Endothelial cell of umbilical vein (primary cell): ENCODE measurements around the gene COPB1.

Source experiments
- CTCF ChIP-seq, 2 donors: IDR thresholded peaks; 1 replicate in 1 of 2; 2 replicates in 1 of 2; pipeline ENCODE4 v1.5.1; 2011; ENCODE audit warnings: low read length in 2 of 2, mild to moderate bottlenecking in 2 of 2, moderate library complexity in 2 of 2, control low read depth in 1 of 2, inconsistent platforms in 1 of 2, low read depth in 1 of 2; ENCODE audit not compliant: insufficient read depth in 1 of 2; ENCODE audit errors: extremely low read depth in 1 of 2
- EZH2 ChIP-seq: IDR thresholded peaks from 2 replicates; pipeline ENCODE4 v1.6.1; 2012; ENCODE audit warnings: borderline replicate concordance, low read depth, mild to moderate bottlenecking, moderate library complexity, low read length, inconsistent platforms; ENCODE audit not compliant: severe bottlenecking
- FOS ChIP-seq: IDR thresholded peaks from 2 replicates; pipeline ENCODE4 v1.6.1; 2011; ENCODE audit warnings: mild to moderate bottlenecking, low read length, moderate library complexity, borderline replicate concordance; ENCODE audit not compliant: insufficient read depth
- JUN ChIP-seq: IDR thresholded peaks from 2 replicates; pipeline ENCODE4 v1.6.1; 2011; ENCODE audit warnings: borderline replicate concordance, low read depth; ENCODE audit not compliant: insufficient read length, insufficient read depth
- MAX ChIP-seq: IDR thresholded peaks from 2 replicates; pipeline ENCODE4 v1.6.1; 2011; ENCODE audit not compliant: insufficient read depth, insufficient read length
- POLR2A ChIP-seq: IDR thresholded peaks from 2 replicates; pipeline ENCODE4 v1.6.1; 2012; ENCODE audit warnings: low read depth, mild to moderate bottlenecking, control low read depth, low read length
- POLR2AphosphoS5 ChIP-seq: IDR thresholded peaks from 2 replicates; pipeline ENCODE4 v1.6.1; 2012; ENCODE audit warnings: low read depth, mild to moderate bottlenecking, control low read depth, low read length, moderate library complexity; ENCODE audit not compliant: insufficient read depth

GRCh38 chr11:14422814-14423182, 76.8 kb downstream of the COPB1 start:
- TF ChIP-seq EZH2 (no peak), POLR2A (no peak), CTCF (IDR thresholded peaks at IDR 0.05; ENCODE audit: extremely low read depth in 1 of 2, insufficient read depth in 1 of 2, low read depth in 1 of 2, low read length in 2 of 2) (no peak), POLR2AphosphoS5 (no peak), JUN (no peak), MAX (no peak), FOS (no peak)
